Peyer's patch (tissue), 4 donors: ENCODE results near the gene TMEM260.

Experiments used
- CTCF ChIP-seq, 6 experiments: fragments of 450-650 bp in 4 of 6; fragments of 200-600 bp in 2 of 6; sonication (generic) in 1 of 6; IDR thresholded peaks; one replicate each; pipeline ENCODE4 v1.5.1; 2017 to 2019; ENCODE audit warnings: antibody characterized with exemption in 6 of 6, mild to moderate bottlenecking in 3 of 6, moderate library complexity in 1 of 6
- POLR2A ChIP-seq, 2 donors: fragments of 450-650 bp; IDR thresholded peaks; one replicate each; pipeline ENCODE4 v1.5.1; 2017; ENCODE audit warnings: antibody characterized with exemption in 2 of 2, mild to moderate bottlenecking in 2 of 2, moderate library complexity in 2 of 2

- peak; percentile 68 to 89 (median 80) for TF ChIP-seq CTCF (IDR thresholded peaks at IDR 0.05)
- TF ChIP-seq POLR2A (IDR thresholded peaks at IDR 0.05), result peak; percentile 76 to 77
These were observed at the start of gene TMEM260 for GRCh38 chr14:56579345-56580220.
